Suppressor macrophage (primary cell): ENCODE results near the gene LAMTOR2.

Experiments
- DNase-seq, 4 experiments: peaks; one replicate each; pipeline ENCODE4 v3.0.0-alpha.2; 2020 to 2022

The LAMTOR2 gene

GRCh38 chr1:156099282-156099681 lies 44.7 kb downstream of the LAMTOR2 start:
- DNase-seq, result no peak

DNA sequence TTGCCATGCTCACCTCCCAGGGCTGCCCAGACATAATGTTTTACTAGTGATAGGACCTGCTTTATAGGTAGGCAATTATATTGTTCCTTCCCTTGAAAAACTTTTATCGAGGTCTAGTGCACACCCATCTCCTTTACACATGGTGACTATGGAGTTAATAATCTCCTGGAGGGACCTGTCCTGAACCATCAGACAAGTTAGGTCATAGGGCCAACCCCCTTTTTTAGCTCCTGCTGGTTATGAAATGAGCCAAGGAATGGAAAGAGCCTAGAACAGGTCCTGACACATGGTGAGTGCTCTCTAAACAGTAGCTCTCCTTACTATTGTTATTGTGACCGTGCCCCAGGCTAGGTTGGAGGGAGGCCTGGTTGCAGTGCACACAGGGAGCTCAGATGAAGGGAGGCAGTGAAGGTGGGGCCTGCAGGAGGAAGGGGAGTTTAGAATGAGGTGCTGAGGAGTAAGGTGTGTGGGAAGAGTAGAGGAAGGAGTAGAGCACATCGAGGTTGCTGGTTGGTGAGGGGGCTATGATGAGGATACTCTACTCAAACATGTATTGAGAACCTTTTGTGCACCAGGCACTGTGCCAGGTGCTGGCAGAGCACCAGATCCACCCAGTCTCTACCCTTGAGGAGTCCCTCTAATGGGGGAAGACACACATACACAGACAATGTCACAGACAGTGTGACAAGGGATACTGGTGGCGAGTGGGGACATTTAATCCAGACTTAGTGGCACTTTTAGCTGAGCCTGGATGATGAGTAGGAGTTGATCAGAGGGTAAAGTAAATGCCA lies 45.8 kb downstream of the LAMTOR2 start:
- DNase-seq, result no peak

GRCh38 chr1:156101880-156102279 lies 47.3 kb downstream of the LAMTOR2 start:
- DNase-seq, result no peak

GRCh38 chr1:156102633-156103511 lies 48.3 kb downstream of the LAMTOR2 start:
- DNase-seq, result peak; percentile 69 to 85 (median 84)

- peak in 1 of 4 experiments; percentile 47 for DNase-seq
Observed at GRCh38 chr1:156103521-156103947, 49.0 kb downstream of the LAMTOR2 start.

- peak; percentile 76 to 91 (median 85) for DNase-seq
Observed at GRCh38 chr1:156104065-156104810, 49.7 kb downstream of the LAMTOR2 start.

GRCh38 chr1:156104861-156105832 lies 50.6 kb downstream of the LAMTOR2 start:
- DNase-seq, result peak in 2 of 4 experiments; percentile 42 to 46

DNA sequence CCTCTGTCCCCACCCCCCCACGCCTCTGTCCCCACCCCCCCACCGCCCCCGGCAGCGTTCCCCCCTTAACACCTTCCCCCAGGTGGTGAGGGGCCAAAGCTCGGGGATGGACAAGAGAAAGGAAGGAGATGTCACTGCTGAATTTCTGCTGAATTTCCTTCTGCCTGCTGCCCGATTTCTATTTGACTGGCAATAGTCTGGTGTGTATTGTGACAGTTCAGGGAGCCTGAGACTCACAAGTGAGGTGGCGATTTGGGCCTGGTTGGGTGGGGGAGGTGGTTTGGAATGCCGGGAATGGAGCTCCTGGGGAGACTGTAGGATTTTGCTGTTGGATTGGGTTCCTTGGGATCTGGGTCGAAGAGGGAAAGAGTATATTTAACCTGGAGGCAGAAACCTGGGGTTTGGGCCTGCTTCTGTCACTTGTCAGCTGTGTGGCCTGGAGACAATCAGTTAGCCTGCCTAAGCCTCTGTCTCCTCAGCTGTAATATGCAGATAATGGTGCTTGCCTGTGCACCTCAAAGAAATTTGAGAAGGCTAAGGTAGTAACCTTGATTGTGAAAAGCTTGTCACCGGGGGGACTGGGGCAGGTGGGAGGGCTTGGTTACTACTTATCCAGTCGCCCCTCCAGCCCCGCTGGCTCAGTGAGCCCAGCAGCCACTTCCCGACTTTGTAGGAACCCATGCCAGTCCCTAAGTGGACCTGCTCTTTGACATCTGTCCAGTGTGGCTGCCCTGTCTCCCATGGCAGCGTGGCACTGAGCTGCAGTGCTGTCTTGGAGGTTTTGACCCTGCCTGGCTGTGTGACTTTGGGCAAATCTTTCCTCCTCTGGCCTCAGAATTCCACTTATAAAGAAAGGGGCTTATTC lies 52.3 kb downstream of the LAMTOR2 start:
- DNase-seq, result peak in 2 of 4 experiments; percentile 8 to 50

- DNase-seq, result no peak
Observed at GRCh38 chr1:156108057-156108456, 53.5 kb downstream of the LAMTOR2 start.
